Stimulated activated CD4-positive, alpha-beta T cell treated with anti-CD3 and anti-CD28 coated beads, Interleukin-2, amount 100 ng/mL, for 24 hours (primary cell): Measurements from ENCODE around the gene ZC3H12A.
A peak's percentile ranks its signal among the peaks of the same experiment; 100 is the strongest.

Experiments
- DNase-seq, 2 donors: peaks; one replicate each; pipeline ENCODE4 v3.0.0-alpha.2; 2020

Gene ZC3H12A

DNA sequence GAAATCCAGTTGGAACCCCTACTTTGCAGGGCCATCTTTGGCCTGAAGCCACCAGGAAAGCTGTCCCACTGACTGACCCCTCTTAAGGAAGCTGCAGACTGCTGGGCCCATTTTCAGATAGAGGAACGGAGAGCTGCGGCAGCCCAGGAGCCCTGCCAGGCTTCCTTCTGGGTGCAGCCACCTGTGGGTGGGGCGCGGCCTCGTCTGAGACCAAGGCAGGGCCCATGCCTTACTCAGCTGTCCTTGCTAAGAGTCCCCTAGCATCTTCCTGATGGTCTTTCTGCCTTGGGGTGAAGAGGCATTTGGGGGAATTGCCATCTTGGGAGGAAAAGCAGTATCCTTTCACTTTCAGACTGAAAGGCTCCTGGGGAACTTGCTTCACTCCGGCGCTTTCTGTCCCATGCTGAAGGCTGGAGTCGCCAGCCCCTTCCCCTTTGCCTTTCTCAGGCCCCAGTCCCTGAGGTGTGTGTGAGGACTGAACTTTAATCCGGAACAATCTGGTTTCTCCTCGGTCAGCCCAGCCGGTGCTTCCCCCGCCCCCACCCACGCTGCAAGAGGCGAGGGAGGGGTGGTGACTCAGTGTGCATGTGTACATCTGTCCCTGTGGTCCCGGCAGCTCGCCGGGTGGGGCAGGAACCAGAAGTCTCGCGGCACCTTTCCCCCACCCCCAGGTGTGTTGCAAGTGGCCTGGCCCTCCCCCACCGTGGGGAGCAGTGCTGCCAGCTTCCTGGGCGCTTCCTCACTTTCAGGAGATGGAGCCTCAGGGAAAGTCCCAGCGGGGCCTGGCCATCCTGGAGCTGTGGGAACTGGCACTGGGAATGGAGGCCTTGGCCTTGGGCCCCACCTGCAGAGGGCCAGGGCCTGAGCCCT is 5.1 kb downstream of the ZC3H12A start:
- peak; percentile 91 to 93 for DNase-seq

DNA sequence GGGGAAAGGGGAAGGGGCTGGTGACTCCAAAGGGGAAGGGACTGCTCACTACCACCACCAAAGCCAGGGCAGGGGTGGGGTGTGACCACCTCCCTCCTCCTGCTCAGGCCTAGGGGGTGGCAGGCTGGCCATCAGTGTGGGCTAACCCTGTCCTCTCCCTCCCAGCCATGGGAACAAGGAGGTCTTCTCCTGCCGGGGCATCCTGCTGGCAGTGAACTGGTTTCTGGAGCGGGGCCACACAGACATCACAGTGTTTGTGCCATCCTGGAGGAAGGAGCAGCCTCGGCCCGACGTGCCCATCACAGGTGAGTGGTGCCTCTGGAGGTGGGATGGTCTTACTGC is 5.7 kb downstream of the ZC3H12A start:
- peak in 1 of 2 donors; percentile 26 for DNase-seq

- no peak for DNase-seq
Measured at GRCh38 chr1:37480581-37481288, 6.4 kb downstream of the ZC3H12A start.

DNA sequence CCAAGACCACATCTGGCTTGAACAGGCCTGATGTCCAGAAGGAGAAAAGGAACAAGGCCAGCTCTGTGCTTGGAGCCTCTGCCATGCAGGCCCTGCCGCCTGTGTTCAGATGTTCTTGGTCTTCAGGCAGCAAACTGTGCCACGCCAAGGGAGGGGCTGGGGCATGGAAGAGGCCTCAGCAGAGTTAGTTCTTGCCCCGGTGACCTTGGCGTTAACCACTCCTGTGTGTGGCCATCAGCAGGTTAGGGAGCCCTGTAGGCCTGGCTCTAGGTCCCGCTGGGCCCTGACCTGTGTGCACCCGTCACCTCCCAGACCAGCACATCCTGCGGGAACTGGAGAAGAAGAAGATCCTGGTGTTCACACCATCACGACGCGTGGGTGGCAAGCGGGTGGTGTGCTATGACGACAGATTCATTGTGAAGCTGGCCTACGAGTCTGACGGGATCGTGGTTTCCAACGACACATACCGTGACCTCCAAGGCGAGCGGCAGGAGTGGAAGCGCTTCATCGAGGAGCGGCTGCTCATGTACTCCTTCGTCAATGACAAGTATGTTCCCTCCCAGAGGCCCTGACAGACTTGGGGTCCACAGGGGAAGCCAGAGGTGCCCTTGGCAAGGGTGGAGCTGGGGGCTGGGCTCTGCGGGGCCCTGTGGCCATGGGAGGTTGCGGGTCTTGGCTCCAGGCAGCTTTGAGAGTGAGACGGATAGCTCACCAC is 7.1 kb downstream of the ZC3H12A start:
- peak; percentile 43 to 58 for DNase-seq

DNA sequence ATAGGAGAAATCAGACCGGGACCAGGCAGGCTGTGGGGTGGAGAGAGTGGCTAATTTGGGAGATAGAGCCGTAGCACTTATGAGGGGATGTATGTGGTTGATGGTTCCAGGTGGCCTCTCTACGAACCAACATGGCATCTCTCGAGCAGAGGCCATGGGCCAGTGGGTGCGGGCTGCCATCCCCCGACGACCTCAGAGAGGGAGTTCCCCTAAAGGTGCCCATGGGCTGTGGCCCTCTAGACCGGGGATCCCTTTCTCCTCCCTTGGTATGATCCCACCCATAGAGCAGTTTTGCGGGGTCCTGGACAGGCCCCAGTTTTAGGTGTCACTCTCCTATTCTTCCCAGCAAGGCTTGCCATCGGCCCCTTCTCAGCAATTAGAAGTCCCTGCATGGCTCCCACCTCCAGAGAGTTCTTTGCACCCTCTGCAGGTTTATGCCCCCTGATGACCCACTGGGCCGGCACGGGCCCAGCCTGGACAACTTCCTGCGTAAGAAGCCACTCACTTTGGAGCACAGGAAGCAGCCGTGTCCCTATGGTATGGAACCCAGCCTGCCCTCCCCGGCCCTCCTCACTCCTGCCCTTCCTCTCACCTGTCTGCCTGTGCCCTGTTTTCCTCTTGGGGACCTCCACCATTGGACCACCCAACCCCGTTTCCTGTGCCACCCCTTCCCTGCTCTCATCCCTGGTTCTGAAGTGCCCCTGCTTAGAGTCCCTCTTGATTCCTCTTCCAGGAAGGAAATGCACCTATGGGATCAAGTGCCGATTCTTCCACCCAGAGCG is 7.8 kb downstream of the ZC3H12A start:
- DNase-seq = no peak

- DNase-seq = no peak
Measured at GRCh38 chr1:37482796-37483744, 8.7 kb downstream of the ZC3H12A start.

- DNase-seq = no peak
Measured at GRCh38 chr1:37483785-37484184, 9.4 kb downstream of the ZC3H12A start.

GRCh38 chr1:37484325-37485051 is 10.1 kb downstream of the ZC3H12A start:
- DNase-seq = no peak

GRCh38 chr1:37485902-37486679 is 11.7 kb downstream of the ZC3H12A start:
- no peak for DNase-seq

DNA sequence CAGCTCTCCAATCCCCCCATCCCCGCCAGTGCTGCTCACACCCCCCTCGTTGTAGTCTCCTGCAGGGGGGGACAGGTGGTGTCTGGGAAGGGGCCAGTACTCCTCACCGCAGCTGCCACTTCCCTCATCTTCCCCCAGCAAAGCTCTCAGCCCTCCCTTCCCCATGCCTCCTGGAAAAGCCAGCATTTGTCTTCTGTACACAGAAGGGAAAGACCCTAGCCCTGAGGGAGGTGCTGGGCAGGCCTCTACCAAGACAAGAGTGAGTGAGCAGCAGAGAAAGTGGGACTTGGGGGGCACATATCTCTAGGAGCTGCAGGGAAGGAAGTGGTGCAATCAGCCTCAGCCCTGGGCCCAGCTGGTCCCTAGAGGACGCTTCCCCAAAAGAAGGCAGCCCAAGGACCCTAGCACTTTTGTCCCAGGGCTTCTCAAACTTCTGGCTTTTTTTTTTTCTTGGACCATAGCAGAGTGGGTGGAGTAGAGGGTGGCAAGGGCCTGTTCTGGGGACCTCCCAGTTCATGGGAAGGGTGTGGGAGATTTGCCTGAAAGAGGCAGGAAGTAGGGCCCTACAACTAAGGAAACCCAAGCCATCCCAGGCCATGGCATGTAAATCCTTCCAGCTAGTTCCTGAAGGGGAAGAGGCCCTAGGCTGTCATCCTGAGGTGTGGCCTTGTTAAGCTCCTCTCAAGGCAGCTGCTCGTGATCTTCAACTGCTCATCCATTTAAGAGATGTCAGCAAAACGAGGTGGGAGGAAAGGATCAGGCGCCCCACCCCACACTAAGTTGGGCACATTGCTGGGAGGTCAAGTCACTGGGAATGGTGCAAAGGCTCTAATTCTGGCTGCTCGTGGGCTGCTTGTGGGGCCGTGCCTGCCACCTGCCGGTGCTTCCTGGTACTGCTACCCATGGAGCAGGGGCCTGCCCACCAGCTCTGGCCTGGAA is 12.6 kb downstream of the ZC3H12A start:
- peak; percentile 87 for DNase-seq

DNA sequence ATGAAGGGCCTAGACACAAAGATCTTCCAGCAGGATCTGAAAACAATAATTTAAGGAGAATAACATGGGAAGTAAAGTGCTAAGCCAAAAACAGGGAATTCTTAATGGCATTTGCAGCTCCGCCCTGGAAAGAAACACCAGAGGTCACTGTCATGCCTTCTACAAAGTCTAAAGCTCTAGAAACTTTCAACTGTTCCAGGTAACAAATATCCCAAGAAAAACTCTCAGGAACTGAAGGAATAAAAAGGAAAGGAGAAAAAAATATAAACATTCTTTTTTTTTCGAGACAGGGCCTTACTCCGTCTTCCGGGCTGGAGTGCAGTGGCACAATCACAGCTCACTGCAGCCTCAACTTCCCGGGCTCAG is 13.2 kb downstream of the ZC3H12A start:
- DNase-seq = no peak

GRCh38 chr1:37493336-37494098 is 19.1 kb downstream of the ZC3H12A start:
- DNase-seq = no peak

DNA sequence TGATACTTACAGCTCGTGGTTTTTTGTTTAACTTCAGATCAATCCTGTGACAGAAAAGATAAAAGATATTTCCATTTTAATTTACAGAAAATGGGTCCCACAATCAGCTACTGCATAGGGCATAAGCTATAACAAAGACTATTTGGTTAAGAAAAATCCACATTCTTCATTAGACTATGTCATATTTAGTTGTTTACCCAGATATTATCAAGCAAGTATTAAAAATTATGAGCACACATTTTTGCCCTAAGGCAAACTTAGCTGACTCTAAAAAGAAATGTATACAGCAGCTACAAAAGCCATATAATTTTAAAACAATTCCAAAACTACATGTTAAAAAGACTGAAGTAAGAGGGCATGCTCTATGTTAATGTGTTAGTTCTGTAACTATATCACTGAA is 21.5 kb downstream of the ZC3H12A start:
- DNase-seq = no peak

DNA sequence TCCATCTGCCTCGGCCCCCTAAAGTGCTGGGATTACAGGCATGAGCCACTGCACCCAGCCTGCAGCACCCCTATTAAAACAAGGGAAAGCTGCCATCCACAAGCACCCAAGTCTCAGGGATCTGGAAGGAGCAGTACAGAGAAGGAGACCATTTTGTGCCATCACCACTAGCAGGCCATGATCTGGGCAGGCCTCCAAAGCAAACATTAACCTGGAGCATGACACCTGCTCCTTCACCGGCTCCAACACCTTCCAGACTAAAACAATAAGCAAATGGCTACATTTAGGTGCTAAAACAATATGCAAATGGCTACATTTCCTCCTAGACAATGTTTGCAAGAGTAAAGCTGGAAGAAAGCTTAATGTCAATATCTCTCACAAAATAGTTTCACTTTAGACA is 23.5 kb downstream of the ZC3H12A start:
- DNase-seq = no peak

- DNase-seq = no peak
Measured at GRCh38 chr1:37498872-37499617, 24.7 kb downstream of the ZC3H12A start.

GRCh38 chr1:37501661-37502060 is 27.3 kb downstream of the ZC3H12A start:
- no peak for DNase-seq

- DNase-seq = no peak
Measured at GRCh38 chr1:37502104-37502503, 27.7 kb downstream of the ZC3H12A start.
